Middle frontal gyrus (tissue), 1 donor: ENCODE measurements around the gene BFSP1.

Experiments used
- DNase-seq: peaks from one replicate; pipeline ENCODE4 v3.0.0-alpha.2; 2015; ENCODE audit warnings: low spot score; ENCODE audit errors: extremely low spot score

BFSP1 gene

GRCh38 chr20:17499041-17499440 lies 32.1 kb downstream of the BFSP1 start:
- no peak for DNase-seq

DNA sequence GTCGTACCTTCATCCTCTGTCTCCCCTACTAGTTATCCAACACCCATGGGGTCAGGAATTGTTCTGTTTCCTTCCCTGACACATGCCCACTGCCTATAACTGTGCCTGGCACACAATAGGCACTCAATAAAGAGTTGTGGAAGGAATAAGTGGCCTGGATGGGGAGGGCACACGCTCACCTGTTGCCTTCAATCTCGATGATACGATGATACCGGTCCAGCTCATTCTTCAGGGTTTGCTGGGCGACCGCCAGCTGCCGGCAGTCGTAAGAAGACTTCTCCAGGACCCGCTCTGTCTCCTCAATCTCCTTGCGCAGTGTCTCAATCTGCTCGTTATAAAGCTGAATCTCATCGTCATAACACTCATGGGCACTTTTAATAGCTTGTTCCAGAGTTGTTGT lies 32.5 kb downstream of the BFSP1 start:
- no peak for DNase-seq

DNA sequence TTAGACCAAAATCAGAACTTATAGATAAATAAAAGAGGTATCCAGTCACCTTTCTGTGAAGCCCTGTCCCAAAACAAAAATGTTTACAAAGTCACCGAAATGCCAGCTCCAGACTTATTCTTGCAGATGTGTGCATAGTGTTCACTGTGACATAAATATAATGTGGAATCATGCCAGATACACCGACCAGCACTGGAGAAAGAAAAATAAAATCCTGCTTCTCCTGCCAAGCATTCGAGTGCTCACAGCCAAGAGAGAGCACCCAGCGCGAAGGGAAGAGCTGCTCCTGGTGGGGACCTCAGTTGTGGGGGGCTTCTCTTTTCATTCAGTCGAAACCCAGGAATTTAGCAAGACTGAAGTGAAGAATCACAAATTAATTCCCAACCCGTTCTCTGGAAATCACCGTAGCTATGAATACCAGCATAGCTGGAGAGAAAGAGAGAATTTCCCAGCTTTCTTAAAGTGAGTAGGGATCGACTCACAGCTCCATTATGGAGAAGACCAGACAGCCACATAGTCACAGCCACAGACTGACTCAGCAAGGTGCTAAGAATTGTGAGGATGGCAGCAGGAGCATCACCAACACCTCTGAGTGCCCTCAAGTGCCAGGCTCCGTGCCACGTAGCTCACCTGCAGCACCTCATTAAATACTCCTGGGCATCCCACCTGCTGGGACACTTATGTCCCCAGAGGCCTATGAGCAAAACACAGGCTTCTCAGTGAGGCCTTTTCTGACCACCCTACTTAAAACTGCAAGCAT lies 33.2 kb downstream of the BFSP1 start:
- DNase-seq, result no peak

DNA sequence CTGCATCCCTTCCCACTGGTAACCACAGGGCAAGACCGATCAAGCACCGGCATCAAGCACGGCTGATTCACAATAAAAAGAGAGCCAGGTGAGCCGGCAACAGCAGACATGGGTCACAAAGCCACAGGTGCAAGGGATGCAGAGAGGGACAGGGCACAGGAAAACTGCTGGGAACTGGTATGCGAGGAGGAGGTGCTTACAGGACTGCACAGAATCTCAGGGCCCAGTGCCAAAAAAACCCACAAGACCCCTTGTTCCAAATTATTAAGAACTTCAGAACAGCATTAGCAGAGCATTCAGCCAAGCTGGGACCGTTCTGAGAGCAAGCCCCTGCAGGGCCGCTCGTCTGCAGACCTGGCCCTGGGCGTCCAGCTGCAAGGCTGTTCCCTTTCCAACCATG lies 35.4 kb downstream of the BFSP1 start:
- no peak for DNase-seq

DNA sequence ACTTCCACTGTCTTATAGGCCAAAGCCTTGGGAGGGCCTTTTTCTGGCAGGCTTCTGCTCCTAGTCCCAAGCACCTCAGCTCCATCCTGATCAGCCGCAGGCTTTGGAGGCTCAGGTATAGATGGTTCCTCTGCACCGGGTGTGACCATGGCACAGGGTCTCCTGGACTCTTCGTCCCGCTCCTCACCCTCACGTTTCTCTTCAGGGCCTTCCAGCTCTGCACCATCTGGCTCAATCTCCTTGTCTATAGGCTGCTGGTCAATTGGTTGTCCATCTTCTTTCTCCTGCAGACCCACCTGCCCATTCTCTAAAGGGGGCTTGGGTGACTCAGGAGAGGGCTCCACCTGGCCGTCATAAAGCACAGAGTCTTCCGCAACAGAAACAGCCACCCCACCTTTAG lies 37.0 kb downstream of the BFSP1 start:
- DNase-seq, result no peak

GRCh38 chr20:17493173-17493572 lies 38.0 kb downstream of the BFSP1 start:
- DNase-seq, result no peak

DNA sequence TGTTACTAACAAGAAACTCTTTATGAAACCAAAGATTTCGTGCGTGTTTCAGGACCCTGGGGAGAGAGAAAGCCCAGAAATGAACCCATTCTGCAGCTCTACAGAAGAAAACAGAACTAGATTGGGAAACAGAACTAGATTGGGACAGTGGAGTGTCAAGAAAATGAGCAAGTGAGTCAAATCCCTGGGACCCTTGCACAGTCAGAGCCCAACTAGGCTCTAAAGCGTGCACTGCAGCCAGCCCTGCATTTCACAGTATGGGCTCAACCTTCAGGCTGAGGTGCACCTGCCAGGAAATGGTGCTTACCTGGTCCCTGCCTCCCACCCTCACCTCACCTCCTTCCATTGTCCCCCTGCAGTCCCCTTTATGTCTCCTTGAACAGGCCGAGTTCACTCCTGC lies 39.7 kb downstream of the BFSP1 start:
- no peak for DNase-seq

- DNase-seq, result no peak
Observed at GRCh38 chr20:17491041-17491440, 40.1 kb downstream of the BFSP1 start.

DNA sequence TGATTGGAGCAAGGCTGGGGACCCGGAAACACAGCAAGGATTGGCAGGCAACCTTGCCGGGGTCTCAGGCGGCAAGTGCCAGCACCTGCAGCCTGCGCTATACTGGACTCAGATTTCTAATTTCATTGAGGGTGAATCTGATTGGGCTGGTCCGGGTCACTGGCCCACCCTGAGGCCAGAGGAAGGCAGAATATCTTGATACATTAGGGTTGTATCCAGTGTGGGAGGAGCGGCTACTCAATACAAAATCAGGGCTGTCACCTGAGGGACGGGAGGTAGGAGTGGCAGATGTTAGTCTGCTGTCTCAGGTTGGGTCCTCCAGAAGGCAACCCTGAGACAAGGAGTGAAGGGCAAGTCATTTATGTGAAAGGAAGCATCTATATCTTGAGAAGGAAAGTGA lies 40.7 kb downstream of the BFSP1 start:
- DNase-seq, result no peak

- no peak for DNase-seq
Observed at GRCh38 chr20:17488916-17489600, 42.1 kb downstream of the BFSP1 start.

GRCh38 chr20:17485017-17485416 lies 46.2 kb downstream of the BFSP1 start:
- DNase-seq, result no peak

GRCh38 chr20:17482536-17482935 lies 48.6 kb downstream of the BFSP1 start:
- no peak for DNase-seq

GRCh38 chr20:17481661-17482060 lies 49.5 kb downstream of the BFSP1 start:
- no peak for DNase-seq

GRCh38 chr20:17480696-17481095 lies 50.5 kb downstream of the BFSP1 start:
- no peak for DNase-seq

- no peak for DNase-seq
Observed at GRCh38 chr20:17479063-17479657, 52.0 kb downstream of the BFSP1 start.

GRCh38 chr20:17473659-17474058 lies 57.5 kb downstream of the BFSP1 start:
- DNase-seq, result no peak

- DNase-seq, result no peak
Observed at GRCh38 chr20:17471606-17472187, 59.5 kb downstream of the BFSP1 start.

DNA sequence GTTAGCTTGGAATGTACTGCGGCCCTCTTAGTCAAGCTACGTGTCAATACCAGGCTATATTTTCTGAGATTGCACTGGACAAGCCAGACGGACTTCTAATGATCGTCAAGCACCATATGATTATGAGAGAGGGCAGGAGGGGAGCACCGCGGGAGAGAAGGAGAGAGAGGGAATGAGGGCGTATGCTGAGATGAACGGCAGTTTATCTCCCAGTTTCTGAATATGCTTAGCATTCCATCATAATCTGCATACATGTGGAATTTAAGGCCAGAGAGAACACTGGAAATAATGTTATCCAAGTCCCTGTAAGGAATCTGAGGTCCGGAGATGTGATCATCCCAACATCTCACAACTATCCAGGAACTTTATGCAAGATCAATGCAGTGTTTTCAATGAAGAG lies 60.2 kb downstream of the BFSP1 start:
- no peak for DNase-seq

- DNase-seq, result no peak
Observed at GRCh38 chr20:17470521-17470920, 60.7 kb downstream of the BFSP1 start.

- no peak for DNase-seq
Observed at GRCh38 chr20:17469246-17470030, 61.7 kb downstream of the BFSP1 start.

DNA sequence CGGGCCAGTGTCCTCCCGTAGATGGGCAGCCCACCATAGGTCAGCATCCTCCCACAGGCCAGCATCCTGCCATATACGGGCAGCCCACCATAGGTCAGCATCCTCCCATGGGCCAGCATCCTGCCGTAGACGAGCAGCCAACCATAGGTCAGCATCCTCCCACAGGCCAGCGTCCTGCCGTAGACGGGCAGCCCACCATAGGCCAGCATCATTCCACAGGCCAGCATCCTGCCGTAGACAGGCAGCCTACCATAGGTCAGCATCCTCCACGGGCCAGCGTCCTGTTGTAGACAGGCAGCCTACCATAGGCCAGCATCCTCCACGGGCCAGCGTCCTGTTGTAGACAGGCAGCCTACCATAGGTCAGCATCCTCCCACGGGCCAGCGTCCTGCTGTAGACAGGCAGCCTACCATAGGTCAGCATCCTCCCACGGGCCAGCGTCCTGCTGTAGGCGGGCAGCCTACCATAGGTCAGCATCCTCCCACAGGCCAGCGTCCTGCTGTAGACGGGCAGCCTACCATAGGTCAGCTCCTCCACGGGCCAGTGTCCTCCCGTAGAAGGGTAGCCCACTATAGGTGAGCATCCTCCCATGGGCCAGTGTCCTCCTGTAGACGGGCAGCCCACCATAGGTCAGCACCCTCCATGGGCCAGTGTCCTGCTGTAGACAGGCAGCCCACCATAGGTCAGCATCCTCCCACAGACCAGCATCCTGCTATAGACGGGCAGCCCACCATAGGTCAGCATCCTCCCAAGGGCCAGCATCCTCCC lies 62.9 kb downstream of the BFSP1 start:
- DNase-seq, result no peak
